Thyroid gland (tissue), 4 donors: ENCODE measurements around the gene LETM1.

Experiments used
- POLR2A ChIP-seq, 2 donors: fragments of 450-650 bp; IDR thresholded peaks; one replicate each; pipeline ENCODE4 v1.6.1; 2017; ENCODE audit warnings: antibody characterized with exemption in 2 of 2, mild to moderate bottlenecking in 2 of 2, moderate library complexity in 1 of 2
- TF ChIP-seq, protein P1 (sequence below), 6 experiments: fragments of 200-600 bp in 3 of 6; fragments of 450-650 bp in 3 of 6; sonication (generic) in 3 of 6; IDR thresholded peaks; one replicate each; pipeline ENCODE4 v1.5.1; 2016 to 2019; ENCODE audit warnings: antibody characterized with exemption in 6 of 6, mild to moderate bottlenecking in 2 of 6, inconsistent platforms in 1 of 6, moderate library complexity in 1 of 6

DNA sequence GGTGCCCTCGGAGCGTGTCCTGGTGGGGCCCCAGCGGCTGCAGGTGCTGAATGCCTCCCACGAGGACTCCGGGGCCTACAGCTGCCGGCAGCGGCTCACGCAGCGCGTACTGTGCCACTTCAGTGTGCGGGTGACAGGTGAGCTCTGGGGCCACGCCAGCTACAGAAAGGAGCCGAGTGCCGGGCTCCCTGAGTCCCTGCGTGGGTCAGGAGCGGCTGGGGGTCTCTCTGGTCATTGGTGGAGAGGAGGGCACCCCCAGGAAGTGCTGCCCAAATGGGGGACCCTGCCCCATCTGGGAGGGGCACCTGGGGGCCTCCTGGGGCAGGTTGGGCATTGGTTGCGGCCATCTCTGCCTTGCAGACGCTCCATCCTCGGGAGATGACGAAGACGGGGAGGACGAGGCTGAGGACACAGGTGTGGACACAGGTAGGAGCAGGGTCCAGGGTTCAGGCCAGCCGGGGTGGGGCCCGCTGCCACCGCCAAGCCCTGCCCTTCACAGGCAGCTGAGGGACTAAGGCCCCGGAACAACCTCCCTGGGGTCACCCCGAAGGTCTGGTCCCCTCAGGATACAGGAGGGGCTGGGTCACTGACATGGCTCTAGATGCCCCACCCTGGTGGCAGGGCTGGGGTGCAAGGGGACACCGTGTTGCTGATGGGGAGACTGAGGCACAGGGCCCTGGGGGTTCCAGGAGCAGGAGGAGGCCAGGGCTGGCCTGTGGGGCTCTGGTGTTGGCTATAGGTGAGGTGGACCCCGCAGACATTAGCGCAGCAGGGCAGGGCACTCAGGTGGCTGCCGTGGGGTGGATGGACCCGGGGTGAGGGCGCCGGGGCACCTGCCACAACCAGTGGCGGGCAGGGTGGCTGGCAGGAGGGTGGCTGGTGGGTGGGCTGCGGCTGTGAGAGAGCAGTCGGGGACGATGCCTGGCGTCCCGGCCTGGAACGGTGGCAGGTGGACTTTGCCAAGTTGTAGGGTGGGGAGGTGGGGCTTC, 56.3 kb downstream of the LETM1 start:
- no peak for TF ChIP-seq POLR2A (IDR thresholded peaks at IDR 0.05)
- TF ChIP-seq, protein P1, sequence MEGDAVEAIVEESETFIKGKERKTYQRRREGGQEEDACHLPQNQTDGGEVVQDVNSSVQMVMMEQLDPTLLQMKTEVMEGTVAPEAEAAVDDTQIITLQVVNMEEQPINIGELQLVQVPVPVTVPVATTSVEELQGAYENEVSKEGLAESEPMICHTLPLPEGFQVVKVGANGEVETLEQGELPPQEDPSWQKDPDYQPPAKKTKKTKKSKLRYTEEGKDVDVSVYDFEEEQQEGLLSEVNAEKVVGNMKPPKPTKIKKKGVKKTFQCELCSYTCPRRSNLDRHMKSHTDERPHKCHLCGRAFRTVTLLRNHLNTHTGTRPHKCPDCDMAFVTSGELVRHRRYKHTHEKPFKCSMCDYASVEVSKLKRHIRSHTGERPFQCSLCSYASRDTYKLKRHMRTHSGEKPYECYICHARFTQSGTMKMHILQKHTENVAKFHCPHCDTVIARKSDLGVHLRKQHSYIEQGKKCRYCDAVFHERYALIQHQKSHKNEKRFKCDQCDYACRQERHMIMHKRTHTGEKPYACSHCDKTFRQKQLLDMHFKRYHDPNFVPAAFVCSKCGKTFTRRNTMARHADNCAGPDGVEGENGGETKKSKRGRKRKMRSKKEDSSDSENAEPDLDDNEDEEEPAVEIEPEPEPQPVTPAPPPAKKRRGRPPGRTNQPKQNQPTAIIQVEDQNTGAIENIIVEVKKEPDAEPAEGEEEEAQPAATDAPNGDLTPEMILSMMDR (IDR thresholded peaks at IDR 0.05) = no peak
